Bronchial epithelial cell (primary cell): ENCODE results near the gene CHST14. TPM values are rescaled to one million over a fixed set of nuclear protein-coding genes. Genes with fewer than 3 reads are reported as not detected.

ENCODE experiments used
- DNase-seq: peaks from one replicate; pipeline ENCODE4 v3.0.0-alpha.2; 2010; ENCODE audit warnings: low read depth
- FAIRE-seq: peaks from 2 replicates; lab custom pipeline; 2011; peaks lifted over from hg19 to GRCh38; lab: Jason Lieb, UNC
- H3K27me3 ChIP-seq: 2 replicates; pipeline ENCODE4 v1.5.1; 2011; ENCODE audit warnings: low read length; ENCODE audit not compliant: control insufficient read depth, insufficient read depth
- H3K36me3 ChIP-seq: 2 replicates; pipeline ENCODE4 v1.5.1; 2011; ENCODE audit warnings: low read length; ENCODE audit not compliant: control insufficient read depth, insufficient read depth
- H3K4me3 ChIP-seq: 2 replicates; pipeline ENCODE4 v1.5.1; 2011; ENCODE audit warnings: mild to moderate bottlenecking, low read depth, low read length, control low read depth
- total RNA-seq: library from RNA; depleted of rRNA; stranded (reverse); fragments of >200 nt; gene quantifications from 2 replicates; pipeline ENCODE4 v1.2.1, GENCODE V29; 2014
- TF ChIP-seq, protein P1 (sequence below): IDR thresholded peaks from 2 replicates; pipeline ENCODE4 v1.5.1; 2011; ENCODE audit warnings: mild to moderate bottlenecking, moderate library complexity, low read length, control low read depth, inconsistent platforms; ENCODE audit not compliant: insufficient read depth, severe bottlenecking

The CHST14 gene
- total RNA-seq, 1 donor from 2014 or later, result 1.1 TPM

DNA sequence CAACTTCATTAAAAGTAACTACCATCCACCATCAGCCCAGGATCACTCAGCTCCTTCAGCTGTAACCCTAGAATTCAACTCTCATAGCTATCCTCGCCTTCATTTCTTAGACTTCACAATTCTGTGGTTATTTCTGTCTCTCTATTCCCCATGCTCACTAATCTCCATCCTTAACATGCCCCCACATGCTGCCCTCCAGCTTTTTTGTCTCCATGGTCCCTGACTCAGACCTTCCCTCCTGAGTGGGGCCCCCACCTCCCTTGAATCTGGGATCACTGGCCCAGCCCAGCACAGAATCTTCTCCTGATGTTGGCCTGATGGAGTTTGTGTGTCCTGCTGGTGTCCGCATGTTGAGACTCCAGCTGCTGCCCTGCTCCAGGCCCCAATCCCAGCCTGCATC lies 41.7 kb downstream of the CHST14 start:
- Histone ChIP-seq H3K36me3 (no peaks in the 10 kb centered on the region), H3K4me3 (no peak overlapping the region), H3K27me3 (no peaks in the 10 kb centered on the region)
- TF ChIP-seq, protein P1, sequence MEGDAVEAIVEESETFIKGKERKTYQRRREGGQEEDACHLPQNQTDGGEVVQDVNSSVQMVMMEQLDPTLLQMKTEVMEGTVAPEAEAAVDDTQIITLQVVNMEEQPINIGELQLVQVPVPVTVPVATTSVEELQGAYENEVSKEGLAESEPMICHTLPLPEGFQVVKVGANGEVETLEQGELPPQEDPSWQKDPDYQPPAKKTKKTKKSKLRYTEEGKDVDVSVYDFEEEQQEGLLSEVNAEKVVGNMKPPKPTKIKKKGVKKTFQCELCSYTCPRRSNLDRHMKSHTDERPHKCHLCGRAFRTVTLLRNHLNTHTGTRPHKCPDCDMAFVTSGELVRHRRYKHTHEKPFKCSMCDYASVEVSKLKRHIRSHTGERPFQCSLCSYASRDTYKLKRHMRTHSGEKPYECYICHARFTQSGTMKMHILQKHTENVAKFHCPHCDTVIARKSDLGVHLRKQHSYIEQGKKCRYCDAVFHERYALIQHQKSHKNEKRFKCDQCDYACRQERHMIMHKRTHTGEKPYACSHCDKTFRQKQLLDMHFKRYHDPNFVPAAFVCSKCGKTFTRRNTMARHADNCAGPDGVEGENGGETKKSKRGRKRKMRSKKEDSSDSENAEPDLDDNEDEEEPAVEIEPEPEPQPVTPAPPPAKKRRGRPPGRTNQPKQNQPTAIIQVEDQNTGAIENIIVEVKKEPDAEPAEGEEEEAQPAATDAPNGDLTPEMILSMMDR, result no peak
- peak; percentile 52 for DNase-seq
- FAIRE-seq, result no peak

DNA sequence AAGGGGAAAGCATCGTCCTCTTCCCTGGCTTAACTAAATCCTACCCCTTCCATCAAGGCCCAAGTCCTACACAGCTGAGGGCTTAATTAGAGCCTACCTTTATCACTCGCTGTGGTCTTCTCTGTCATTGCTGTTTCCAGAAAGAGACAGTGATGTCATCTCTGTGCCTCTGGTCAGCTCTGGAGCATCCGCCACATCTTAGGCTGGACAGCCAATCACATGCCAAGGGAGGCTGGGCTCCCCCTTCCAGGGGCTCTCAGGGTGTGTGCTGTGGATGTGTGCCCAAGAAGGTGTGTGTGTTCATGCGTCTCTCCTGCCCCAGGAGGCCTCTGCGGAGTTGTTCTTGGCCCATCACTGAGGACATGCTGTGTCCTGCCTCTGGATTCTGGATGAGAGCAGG lies 42.8 kb downstream of the CHST14 start:
- Histone ChIP-seq H3K4me3 (no peak overlapping the region), H3K36me3 (no peaks in the 10 kb centered on the region), H3K27me3 (no peaks in the 10 kb centered on the region)
- no peak for DNase-seq
- TF ChIP-seq, protein P1, result no peak
- FAIRE-seq, result no peak

DNA sequence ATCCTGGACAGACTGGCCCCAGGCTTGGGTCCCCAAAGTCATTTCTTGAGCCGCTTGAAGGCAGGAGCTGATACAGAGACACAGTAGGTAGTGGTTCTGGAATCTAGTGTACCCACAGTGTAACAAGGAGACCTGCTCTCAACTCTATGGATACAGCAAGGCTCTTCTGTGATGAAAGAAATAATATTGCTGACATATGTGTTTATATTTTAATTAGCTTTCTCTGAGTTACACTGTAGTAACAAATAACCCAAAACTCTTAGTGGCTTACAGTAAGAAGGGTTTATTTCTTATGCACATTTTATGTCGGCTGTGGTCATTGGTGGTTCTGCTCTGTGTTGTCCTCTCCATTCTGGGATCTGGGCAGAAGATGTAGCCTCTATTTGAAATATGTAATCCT lies 45.5 kb downstream of the CHST14 start:
- Histone ChIP-seq H3K27me3 (no peaks in the 10 kb centered on the region), H3K36me3 (no peaks in the 10 kb centered on the region), H3K4me3 (no peak overlapping the region)
- FAIRE-seq (no peak), DNase-seq (no peak)
- TF ChIP-seq, protein P1, result no peak

Other genes with a start within 250 kb of the CHST14 start
- 11.6 and 11.8 TPM in 2 replicates for gene PAK6, start 231.9 kb upstream of the CHST14 start, total RNA-seq
- not detected in 2 replicates for gene ANKRD63, start 187.9 kb upstream of the CHST14 start, total RNA-seq
- not detected in 2 replicates for gene PLCB2, start 163.0 kb upstream of the CHST14 start, total RNA-seq
- gene INAFM2, start 147.3 kb upstream of the CHST14 start, total RNA-seq, result 6.3 and 6.8 TPM in 2 replicates
- gene CCDC9B, start 130.0 kb upstream of the CHST14 start, total RNA-seq, result 12.1 and 17.3 TPM in 2 replicates
- not detected in 2 replicates for gene PHGR1, start 120.0 kb upstream of the CHST14 start, total RNA-seq
- gene DISP2, start 112.8 kb upstream of the CHST14 start, total RNA-seq, result under 0.01 TPM in 1 of 2 replicates, not detected in the other
- 35.6 and 56.9 TPM in 2 replicates for gene KNSTRN, start 88.3 kb upstream of the CHST14 start, total RNA-seq
- gene IVD, start 65.2 kb upstream of the CHST14 start, total RNA-seq, result 12.4 and 19.6 TPM in 2 replicates
- 4.2 and 6.3 TPM in 2 replicates for gene BAHD1, start 30.0 kb upstream of the CHST14 start, total RNA-seq
- gene CCDC32, start 94.1 kb downstream of the CHST14 start, total RNA-seq, result 9.3 and 16.3 TPM in 2 replicates
- gene RPUSD2, start 98.3 kb downstream of the CHST14 start, total RNA-seq, result 14.7 and 18.4 TPM in 2 replicates
- gene KNL1, start 123.3 kb downstream of the CHST14 start, total RNA-seq, result 0.53 and 1.0 TPM in 2 replicates
- gene RAD51, start 224.2 kb downstream of the CHST14 start, total RNA-seq, result 0.53 and 0.64 TPM in 2 replicates